HG03025 (cell line): ENCODE results near the gene TMPO.
"Not testable (repeated sequence)": the region's sequence is repeated elsewhere in the genome, so short reads cannot be mapped to it uniquely, and the experiment has no call there.

Source experiments
- ATAC-seq: cut with Tn5 transposase; IDR thresholded peaks from one replicate; pipeline ENCODE4 v1.9.1; 2021; ENCODE audit warnings: mild to moderate bottlenecking, moderate library complexity; ENCODE audit not compliant: unreplicated experiment, low FRiP score

The TMPO gene

DNA sequence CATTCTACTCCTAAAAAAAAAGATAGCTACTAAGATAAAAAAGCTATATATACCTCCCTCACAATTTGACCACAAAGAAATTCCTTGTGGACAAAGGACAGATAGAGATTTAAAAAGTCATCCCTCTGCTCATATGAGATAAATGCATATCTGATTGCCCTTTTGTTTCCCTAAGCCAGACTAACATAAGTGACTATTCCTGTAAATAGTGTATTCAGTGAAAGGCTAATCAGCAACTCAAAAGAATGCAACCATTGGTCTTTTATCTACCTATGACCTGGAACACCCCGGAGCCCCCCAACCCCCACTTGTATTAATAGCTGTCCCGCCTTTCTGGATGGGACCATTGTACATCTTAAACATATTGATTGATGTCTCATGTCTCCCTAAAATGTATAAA is 6.3 kb upstream of the TMPO start:
- no peak for ATAC-seq

GRCh38 chr12:98511806-98512205 is 3.6 kb upstream of the TMPO start:
- ATAC-seq = not testable (repeated sequence)

DNA sequence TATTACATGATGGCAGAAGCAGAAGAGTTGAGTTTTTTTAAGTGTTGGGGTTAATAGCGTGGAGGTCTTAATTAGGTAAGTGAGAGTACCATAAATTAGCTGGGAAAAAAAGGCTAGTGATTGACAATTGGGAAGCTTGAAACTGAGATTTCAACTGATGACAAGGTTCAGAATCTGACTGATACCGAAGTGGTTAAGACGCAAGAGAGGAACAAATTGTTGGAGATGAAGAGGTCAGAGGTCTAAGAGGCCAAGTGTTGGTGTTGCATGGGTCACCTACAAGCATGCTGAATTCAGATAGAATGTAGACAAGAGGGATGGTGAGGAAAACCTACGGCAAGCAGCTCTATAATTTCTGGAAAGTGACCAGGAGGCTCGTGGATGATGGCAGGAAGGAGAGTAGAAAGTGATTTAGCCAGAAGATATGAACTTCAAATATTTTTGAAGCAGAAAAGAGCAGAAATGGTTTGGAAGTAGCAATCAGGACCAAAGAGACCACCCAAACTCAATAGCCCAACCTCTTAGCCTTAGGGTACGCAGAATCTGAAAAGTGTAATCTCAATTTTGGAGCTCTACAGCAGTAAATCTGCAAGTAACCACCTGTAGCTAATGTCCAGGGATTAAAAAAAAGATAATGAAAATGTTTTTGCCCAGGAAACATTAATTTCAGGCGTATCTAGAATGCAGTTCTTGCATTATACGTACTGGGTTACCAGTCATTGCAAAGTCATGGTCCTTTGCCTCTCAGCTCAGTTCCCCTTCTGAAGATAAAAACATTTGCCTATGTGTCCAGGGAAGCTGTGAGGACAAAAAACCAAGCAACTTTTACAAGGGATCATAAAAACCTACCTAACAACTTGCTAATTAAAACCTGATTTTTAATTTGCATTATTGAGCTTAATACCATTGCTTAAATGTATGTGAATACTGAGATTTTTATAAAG is 1.7 kb upstream of the TMPO start:
- ATAC-seq = no peak

DNA sequence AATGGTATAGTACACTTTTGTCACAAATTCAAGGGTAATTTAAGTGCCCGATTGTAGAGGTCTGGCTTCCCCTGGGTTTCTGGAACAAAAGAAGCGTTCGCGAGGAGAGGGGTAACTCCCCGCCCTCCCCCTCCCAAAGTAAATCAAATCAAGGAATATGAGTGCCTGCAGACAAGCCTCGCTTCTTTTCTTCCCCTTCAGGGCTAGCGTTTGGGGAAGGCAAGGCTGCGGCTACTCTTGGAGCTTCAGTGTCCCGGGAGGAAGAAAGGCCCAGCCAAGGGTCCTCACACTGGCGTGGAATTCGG is 456 bp upstream of the TMPO start:
- ATAC-seq = no peak

DNA sequence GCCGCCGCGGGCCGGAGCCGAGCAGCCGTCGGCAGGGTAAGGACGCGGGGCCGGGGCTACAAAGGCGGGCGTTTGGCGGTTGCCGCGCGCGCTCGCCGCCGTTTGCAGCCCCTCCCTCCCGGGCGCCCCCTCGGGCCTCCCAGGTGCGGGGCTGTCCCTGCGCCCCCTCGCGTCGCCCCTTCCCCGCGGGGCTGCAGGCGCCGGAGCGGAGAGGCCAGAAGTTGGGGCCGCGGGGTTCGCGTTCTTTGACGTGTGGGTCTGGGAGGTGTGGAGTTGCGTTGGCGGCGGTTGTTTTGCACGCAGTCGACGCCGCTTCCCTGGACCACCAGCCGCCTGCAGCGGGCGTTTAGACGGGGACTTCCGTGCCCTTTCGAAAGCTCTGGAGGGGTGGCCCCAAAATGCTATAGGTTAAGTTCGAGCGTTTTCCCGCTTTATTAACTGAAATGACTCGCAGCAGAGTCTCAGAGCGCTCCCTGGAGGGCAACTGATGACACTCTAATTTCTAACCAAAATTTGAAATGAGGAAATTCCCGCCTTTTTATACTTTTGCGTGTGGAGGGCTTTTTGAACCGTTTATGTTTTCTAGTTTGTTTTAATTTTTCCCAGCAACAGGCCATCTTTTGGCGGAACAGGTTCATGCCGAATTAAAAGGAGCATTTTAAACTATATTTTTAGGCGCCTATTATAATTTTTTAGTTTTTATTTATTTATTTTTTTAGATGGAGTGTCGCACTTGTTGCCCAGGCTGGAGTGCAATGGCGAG is 902 bp downstream of the TMPO start:
- ATAC-seq = peak; percentile 50

DNA sequence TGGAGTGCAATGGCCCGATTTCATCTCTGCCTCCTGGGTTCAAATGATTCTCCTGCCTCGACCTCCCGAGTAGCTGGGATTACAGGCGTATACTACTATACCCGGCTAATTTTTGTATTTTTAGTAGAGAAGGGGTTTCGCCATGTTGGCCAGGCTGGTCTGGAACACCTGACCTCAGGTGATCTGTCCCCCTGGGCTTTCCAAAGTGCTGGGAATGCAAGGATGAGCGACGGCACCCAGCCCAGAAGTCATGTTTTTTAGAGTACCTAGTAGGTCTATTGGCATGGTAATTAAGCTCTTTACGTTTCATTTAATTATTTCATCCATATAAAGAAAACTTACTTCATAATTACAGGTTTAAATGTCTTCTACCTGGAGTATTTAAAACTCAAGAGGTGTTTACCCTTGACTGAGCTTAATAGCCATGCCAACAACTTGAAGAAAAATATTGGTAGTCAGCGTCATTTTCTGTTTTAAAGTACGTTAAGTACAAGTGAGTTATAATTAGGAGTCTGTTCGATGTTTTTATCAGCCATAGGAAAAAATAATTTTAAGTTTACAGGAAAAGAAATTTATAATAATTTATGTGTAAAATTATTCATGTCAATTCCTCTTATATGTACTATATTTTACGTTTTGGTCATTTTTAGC is 4.0 kb downstream of the TMPO start:
- ATAC-seq = no peak

DNA sequence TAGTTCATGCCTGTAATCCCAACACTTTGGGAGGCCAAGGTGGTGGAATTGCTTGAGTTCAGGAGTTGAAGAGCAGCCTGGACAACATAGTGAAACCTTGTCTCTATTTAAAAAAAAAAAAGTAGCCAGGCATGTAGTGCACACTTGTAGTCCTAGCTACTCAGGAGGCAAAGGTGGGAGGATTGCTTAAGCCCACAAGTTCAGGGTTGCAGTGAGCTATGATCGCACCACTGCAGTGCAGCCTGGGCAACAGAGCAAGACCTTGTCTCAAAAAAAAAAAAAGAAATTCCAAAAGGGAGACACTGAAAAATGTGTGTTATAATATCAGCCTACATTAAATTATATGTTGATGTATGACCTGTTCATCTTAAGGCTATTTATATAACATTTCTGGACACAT is 14.7 kb downstream of the TMPO start:
- ATAC-seq = no peak

DNA sequence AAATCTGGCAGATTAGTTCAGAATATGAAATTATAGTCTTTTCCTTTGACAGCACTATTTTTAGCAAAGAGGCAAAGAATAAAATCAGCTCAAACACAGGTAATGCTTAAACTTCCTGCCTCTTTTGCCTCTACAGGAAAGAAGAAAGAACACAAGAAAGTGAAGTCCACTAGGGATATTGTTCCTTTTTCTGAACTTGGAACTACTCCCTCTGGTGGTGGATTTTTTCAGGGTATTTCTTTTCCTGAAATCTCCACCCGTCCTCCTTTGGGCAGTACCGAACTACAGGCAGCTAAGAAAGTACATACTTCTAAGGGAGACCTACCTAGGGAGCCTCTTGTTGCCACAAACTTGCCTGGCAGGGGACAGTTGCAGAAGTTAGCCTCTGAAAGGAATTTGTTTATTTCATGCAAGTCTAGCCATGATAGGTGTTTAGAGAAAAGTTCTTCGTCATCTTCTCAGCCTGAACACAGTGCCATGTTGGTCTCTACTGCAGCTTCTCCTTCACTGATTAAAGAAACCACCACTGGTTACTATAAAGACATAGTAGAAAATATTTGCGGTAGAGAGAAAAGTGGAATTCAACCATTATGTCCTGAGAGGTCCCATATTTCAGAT is 17.4 kb downstream of the TMPO start:
- no peak for ATAC-seq

DNA sequence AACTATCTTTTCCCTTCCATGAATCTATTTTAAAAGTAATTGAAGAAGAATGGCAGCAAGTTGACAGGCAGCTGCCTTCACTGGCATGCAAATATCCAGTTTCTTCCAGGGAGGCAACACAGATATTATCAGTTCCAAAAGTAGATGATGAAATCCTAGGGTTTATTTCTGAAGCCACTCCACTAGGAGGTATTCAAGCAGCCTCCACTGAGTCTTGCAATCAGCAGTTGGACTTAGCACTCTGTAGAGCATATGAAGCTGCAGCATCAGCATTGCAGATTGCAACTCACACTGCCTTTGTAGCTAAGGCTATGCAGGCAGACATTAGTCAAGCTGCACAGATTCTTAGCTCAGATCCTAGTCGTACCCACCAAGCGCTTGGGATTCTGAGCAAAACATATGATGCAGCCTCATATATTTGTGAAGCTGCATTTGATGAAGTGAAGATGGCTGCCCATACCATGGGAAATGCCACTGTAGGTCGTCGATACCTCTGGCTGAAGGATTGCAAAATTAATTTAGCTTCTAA is 18.4 kb downstream of the TMPO start:
- ATAC-seq = no peak

DNA sequence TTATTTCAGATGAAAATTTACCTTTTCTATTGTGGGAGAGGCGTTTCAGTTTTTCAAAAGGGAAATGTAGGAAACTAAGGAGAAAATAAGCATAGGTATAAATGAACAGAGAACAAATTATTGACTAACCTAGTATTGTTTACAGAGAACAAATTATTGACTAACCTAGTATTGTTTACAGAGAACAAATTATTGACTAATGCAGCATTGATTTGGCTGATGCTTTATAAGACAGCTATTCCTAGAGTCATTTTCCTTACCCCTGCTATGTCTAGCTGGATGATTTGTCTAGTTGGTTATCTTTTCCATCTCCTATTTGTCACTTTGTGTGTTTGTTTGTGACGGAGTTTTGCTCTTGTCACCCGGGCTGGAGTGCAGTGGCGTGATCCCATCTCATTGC is 22.6 kb downstream of the TMPO start:
- no peak for ATAC-seq

- ATAC-seq = no peak
Observed at GRCh38 chr12:98543701-98544100, 28.3 kb downstream of the TMPO start.

DNA sequence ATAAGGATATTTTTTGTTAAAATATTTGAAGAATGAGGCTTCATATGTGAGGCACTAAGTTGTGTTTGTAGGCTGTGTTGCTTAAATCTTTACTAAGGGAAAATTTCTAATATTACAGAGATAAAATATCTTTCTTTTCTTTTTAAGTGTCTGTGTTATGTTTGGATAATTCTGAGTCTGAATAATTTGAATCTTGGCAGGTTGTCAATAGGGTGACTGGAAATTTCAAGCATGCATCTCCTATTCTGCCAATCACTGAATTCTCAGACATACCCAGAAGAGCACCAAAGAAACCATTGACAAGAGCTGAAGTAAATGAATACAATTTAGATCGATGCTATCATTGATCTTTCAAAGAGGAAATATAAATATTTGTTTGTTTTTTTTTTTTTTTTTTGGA is 29.4 kb downstream of the TMPO start:
- ATAC-seq = no peak

DNA sequence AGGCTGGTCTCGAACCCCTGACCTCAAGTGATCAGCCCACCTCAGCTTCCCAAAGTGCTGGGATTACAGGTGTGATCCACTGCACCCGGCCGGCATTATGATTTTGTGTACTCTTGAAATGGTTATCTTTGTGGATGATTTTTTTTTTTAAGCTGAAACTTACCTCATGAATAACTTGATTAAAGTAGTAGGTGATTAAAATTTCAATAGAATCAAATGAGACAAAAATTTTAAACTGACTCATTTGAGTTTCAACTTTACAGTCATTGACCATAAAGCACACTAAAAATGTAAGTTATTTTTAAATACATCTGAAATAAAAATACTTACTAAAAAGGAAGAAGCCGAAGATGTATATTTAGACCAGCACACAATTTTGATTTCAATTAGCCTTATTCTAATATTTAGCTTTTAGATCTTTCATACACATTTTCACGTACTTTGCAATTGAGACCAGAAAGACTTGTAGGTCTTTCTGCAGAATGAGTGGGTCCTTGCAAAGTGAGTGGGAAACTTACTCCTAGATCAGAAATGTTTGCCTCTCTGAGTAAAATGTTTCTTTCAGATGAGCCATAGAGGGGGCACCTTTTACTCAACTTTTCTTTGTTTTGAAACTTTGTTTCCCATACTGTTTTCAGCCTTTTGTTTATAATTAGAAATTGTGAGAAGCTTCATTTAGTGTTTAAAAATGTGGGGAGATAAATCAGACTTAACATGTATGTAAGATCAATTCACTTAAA is 34.2 kb downstream of the TMPO start:
- ATAC-seq = no peak

DNA sequence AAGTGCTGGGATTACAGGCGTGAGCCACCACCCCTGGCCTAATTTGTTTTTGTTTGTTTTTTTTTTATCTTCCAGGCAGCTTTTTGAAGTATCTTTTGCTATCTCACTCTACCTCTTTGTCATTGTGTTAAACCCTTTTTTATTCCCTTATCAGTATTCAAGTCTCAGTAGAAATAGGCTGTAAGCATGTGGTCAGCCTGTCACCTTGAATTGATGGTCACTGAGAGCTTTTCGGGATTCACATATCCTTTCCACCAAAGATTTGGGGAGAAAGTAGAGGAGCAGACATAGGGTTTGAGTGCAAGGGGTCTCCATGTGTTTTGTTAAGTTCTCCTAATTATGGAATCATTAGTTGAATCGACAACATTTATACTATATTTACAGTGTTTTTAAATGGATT is 36.4 kb downstream of the TMPO start:
- ATAC-seq = no peak

GRCh38 chr12:98558097-98558496 is 42.7 kb downstream of the TMPO start:
- not testable (repeated sequence) for ATAC-seq

- no peak for ATAC-seq
Observed at GRCh38 chr12:98559666-98560065, 44.3 kb downstream of the TMPO start.

GRCh38 chr12:98561846-98562245 is 46.5 kb downstream of the TMPO start:
- ATAC-seq = no peak

DNA sequence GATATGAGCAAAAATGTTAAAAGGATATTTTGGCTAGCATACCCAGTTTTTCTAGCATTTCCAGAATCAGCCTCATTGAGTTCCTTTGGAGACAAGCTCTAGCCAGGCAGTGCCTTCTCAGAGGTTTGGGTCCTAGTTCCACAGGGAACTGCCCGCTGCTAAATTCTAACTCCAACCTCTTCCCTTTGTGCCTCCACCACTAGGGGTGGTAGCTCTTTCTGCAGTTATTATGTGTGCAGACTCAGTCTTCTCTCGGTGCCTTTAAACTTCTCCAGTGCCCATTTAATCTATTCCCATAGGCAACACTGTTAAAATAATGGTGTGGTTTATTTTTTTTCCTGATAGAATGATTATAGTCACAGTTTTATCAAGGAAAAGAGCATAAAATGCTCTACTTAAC is 56.6 kb downstream of the TMPO start:
- no peak for ATAC-seq

DNA sequence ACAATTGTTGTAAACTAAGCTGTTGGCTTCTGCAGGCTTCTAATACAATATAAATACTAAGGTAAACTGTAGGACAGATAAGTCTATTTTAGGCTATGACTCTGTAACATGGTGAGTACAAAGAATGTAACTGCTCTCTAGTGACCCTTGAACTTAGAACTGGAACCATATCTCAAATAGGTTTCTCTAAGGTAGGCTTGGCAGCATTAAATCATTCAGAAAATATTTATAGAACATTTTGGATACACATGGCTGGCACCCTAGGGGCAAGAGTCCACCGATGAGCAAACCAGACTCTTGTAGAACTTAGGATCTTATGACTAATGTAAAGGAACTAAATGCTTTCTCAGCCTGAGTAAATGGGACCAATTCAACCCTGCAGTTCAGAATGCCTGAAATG is 58.7 kb downstream of the TMPO start:
- no peak for ATAC-seq

- no peak for ATAC-seq
Observed at GRCh38 chr12:98575013-98575412, 59.6 kb downstream of the TMPO start.
